GM12875 (cell line): ENCODE data around the gene MRPL40.

Experiments
- H3K4me3 ChIP-seq: one replicate; pipeline ENCODE4 v1.5.1; 2011; ENCODE audit warnings: low read depth, low read length, control low read depth
- CTCF ChIP-seq: IDR thresholded peaks from 2 replicates; pipeline ENCODE4 v1.5.1; 2011; ENCODE audit warnings: low read depth, mild to moderate bottlenecking, control low read depth, inconsistent platforms, low read length, moderate library complexity, borderline replicate concordance; ENCODE audit not compliant: insufficient read depth

The MRPL40 gene

GRCh38 chr22:19406846-19407245 is 25.5 kb upstream of the MRPL40 start:
- TF ChIP-seq CTCF, result no peak
- no peak overlapping the region for H3K4me3 ChIP-seq

- no peak overlapping the region for H3K4me3 ChIP-seq
- TF ChIP-seq CTCF, result no peak
Measured at GRCh38 chr22:19407649-19408606, 24.4 kb upstream of the MRPL40 start.

GRCh38 chr22:19410941-19411689 is 21.2 kb upstream of the MRPL40 start:
- no peak for TF ChIP-seq CTCF
- no peak overlapping the region for H3K4me3 ChIP-seq

GRCh38 chr22:19411690-19412045 is 20.7 kb upstream of the MRPL40 start:
- TF ChIP-seq CTCF, result no peak
- H3K4me3 ChIP-seq, result no peak overlapping the region

DNA sequence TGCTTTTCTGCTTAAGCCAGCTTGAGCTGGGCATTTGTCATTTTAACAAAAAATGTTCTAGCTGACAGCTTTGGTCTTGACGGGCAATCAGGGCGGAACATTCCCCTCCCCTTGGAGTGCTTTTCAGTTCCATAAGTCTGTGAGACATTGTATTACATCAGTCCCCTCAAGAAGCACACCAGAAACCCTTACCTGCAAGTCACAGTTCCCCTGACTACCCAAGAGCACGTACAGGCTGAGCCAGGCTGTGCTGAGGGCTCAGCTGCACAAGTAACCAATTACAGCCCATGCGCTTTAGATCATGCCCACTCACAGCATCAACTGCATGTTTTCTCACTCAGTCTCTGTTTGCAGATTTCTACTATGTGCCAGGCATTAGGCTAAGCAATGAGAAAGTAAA is 19.9 kb upstream of the MRPL40 start:
- TF ChIP-seq CTCF, result no peak
- H3K4me3 ChIP-seq, result no peak overlapping the region

- TF ChIP-seq CTCF, result no peak
- H3K4me3 ChIP-seq, result no peak overlapping the region
Measured at GRCh38 chr22:19412923-19413322, 19.4 kb upstream of the MRPL40 start.
